ENCODE results near the gene CTNNBL1.
"Not testable (repeated sequence)": the region's sequence is repeated elsewhere in the genome, so short reads cannot be mapped to it uniquely, and the experiment has no call there.

Gene CTNNBL1

GRCh38 chr20:37711994-37712964 lies 18.4 kb downstream of the CTNNBL1 start:
- DNase-seq (ENCODE audit: low read depth), result no peak

GRCh38 chr20:37713396-37713795 lies 19.6 kb downstream of the CTNNBL1 start:
- no peak for DNase-seq (ENCODE audit: low read depth)

- DNase-seq (ENCODE audit: low read depth), result no peak
Measured at GRCh38 chr20:37714978-37715672, 21.3 kb downstream of the CTNNBL1 start.

GRCh38 chr20:37721751-37722150 lies 27.9 kb downstream of the CTNNBL1 start:
- no peak for DNase-seq (ENCODE audit: low read depth)

GRCh38 chr20:37722312-37722711 lies 28.5 kb downstream of the CTNNBL1 start:
- DNase-seq (ENCODE audit: low read depth), result not testable (repeated sequence)

- DNase-seq (ENCODE audit: low read depth), result no peak
Measured at GRCh38 chr20:37723668-37724067, 29.8 kb downstream of the CTNNBL1 start.

GRCh38 chr20:37725165-37725564 lies 31.3 kb downstream of the CTNNBL1 start:
- DNase-seq (ENCODE audit: low read depth), result no peak

GRCh38 chr20:37725855-37726254 lies 32.0 kb downstream of the CTNNBL1 start:
- DNase-seq (ENCODE audit: low read depth), result no peak

GRCh38 chr20:37726321-37726720 lies 32.5 kb downstream of the CTNNBL1 start:
- DNase-seq (ENCODE audit: low read depth), result no peak

- no peak for DNase-seq (ENCODE audit: low read depth)
Measured at GRCh38 chr20:37726971-37727956, 33.4 kb downstream of the CTNNBL1 start.

GRCh38 chr20:37727957-37728634 lies 34.3 kb downstream of the CTNNBL1 start:
- no peak for DNase-seq (ENCODE audit: low read depth)

GRCh38 chr20:37728635-37728983 lies 34.8 kb downstream of the CTNNBL1 start:
- DNase-seq (ENCODE audit: low read depth), result no peak

GRCh38 chr20:37729452-37729851 lies 35.6 kb downstream of the CTNNBL1 start:
- no peak for DNase-seq (ENCODE audit: low read depth)

GRCh38 chr20:37729909-37730308 lies 36.1 kb downstream of the CTNNBL1 start:
- DNase-seq (ENCODE audit: low read depth), result no peak

GRCh38 chr20:37733416-37733815 lies 39.6 kb downstream of the CTNNBL1 start:
- DNase-seq (ENCODE audit: low read depth), result no peak

GRCh38 chr20:37734228-37734985 lies 40.6 kb downstream of the CTNNBL1 start:
- no peak for DNase-seq (ENCODE audit: low read depth)

- no peak for DNase-seq (ENCODE audit: low read depth)
Measured at GRCh38 chr20:37735541-37735940, 41.7 kb downstream of the CTNNBL1 start.

- DNase-seq (ENCODE audit: low read depth), result no peak
Measured at GRCh38 chr20:37736132-37736531, 42.3 kb downstream of the CTNNBL1 start.

- DNase-seq (ENCODE audit: low read depth), result no peak
Measured at GRCh38 chr20:37737826-37738420, 44.1 kb downstream of the CTNNBL1 start.

GRCh38 chr20:37741055-37741454 lies 47.2 kb downstream of the CTNNBL1 start:
- DNase-seq (ENCODE audit: low read depth), result no peak
